ENCODE measurements around the gene BLOC1S6. TPM values are rescaled to one million over a fixed set of nuclear protein-coding genes. Genes with fewer than 3 reads are reported as not detected.

The BLOC1S6 gene
- total and polyA plus RNA-seq, 2 of the 13 experiments (the other 11 are each of a cell fraction or from before 2014, with no cell fraction given) = 11.8 to 44.3 TPM

- Histone ChIP-seq H3K9me3 (ENCODE audit: low read length) (no peaks in the 10 kb centered on the region), H3K4me3 (replicated peaks in 1 of 3; ENCODE audit: insufficient read depth in 1 of 3, low read depth in 2 of 3, low read length in 3 of 3) (no peak overlapping the region), H4K20me1 (ENCODE audit: insufficient read depth, low read length) (no peaks in the 10 kb centered on the region), H3K27ac (ENCODE audit: extremely low read length, insufficient read depth, low read length) (no peak overlapping the region), H3K36me3 (replicated peaks in 1 of 2; ENCODE audit: control insufficient read depth in 1 of 2, insufficient read depth in 2 of 2, low read length in 2 of 2) (peaks cover 0 to 24% of the 10 kb centered on the region in 2 experiments; a peak in 4 of 5 replicates), H3K4me1 (ENCODE audit: insufficient read depth, low read length) (no peaks in the 10 kb centered on the region), H2AFZ (ENCODE audit: low read length) (no peak overlapping the region), H3K4me2 (ENCODE audit: low read depth, low read length) (no peak overlapping the region), H3K9ac (ENCODE audit: insufficient read depth, low read depth, low read length) (no peak overlapping the region), H3K27me3 (ENCODE audit: control insufficient read depth in 1 of 2, insufficient read depth in 2 of 2, low read length in 2 of 2) (no peaks in the 10 kb centered on the region), H3K79me2 (ENCODE audit: insufficient read depth, low read length) (peaks cover 7% of the 10 kb centered on the region)
- TF ChIP-seq TMF1 (CRISPR knock-in tag; IDR thresholded peaks at IDR 0.05; ENCODE audit: low read depth) (no peak), ZSCAN21 (CRISPR knock-in tag; IDR thresholded peaks at IDR 0.05; ENCODE audit: borderline replicate concordance) (no peak), KDM1A (CRISPR knock-in tag; IDR thresholded peaks at IDR 0.05) (no peak), GLI4 (CRISPR knock-in tag; IDR thresholded peaks at IDR 0.05; ENCODE audit: borderline replicate concordance) (no peak)
- FAIRE-seq (no peak), ATAC-seq (no peak), DNase-seq (ENCODE audit: low spot score) (no peak)
- intact Hi-C loops (cut with micrococcal nuclease; ENCODE audit: unreplicated experiment) (no loop called here), in situ Hi-C loops (cut with HindIII; ENCODE audit: extremely low pct_ligation_motif_present, low pct_unique_long_range_greater_than_20kb) (no loop called here)
- CTCF ChIA-PET (ENCODE audit: low intra/inter-chr PET ratio, low total read pairs) = no interaction called here
- WGBS (ENCODE audit: low lambda C conversion rate) = 96% methylated on average over 1 of the region's 1 CpG
- POLR2A ChIA-PET = no interaction called here
- BruUV-seq (replicated peaks) = no TSS peak
These were observed 17.1 kb downstream of the BLOC1S6 start for GRCh38 chr15:45604326-45604725.

- ChIA-PET CTCF (ENCODE audit: low intra/inter-chr PET ratio, low total read pairs) (no interaction called here), POLR2A (no interaction called here)
- H3K4me3 ChIP-seq (replicated peaks in 1 of 3; ENCODE audit: insufficient read depth in 1 of 3, low read depth in 2 of 3, low read length in 3 of 3) = no peak overlapping the region
- H3K9me3 ChIP-seq (ENCODE audit: low read length) = no peaks in the 10 kb centered on the region
- no peak overlapping the region for H3K27ac ChIP-seq (ENCODE audit: extremely low read length, insufficient read depth, low read length)
- FAIRE-seq (no peak), DNase-seq (ENCODE audit: low spot score) (no peak), ATAC-seq (no peak)
- H3K79me2 ChIP-seq (ENCODE audit: insufficient read depth, low read length) = peaks cover under 1% of the 10 kb centered on the region
- 97% methylated on average over 3 of the region's 3 CpGs for WGBS (ENCODE audit: low lambda C conversion rate)
- no peaks in the 10 kb centered on the region for H4K20me1 ChIP-seq (ENCODE audit: insufficient read depth, low read length)
- in situ Hi-C loops (cut with HindIII; ENCODE audit: extremely low pct_ligation_motif_present, low pct_unique_long_range_greater_than_20kb) (no loop called here), intact Hi-C loops (cut with micrococcal nuclease; ENCODE audit: unreplicated experiment) (no loop called here)
- peaks cover 0 to 24% of the 10 kb centered on the region in 2 experiments; a peak in 4 of 5 replicates for H3K36me3 ChIP-seq (replicated peaks in 1 of 2; ENCODE audit: control insufficient read depth in 1 of 2, insufficient read depth in 2 of 2, low read length in 2 of 2)
- H2AFZ ChIP-seq (ENCODE audit: low read length) = no peak overlapping the region
- no peak overlapping the region for H3K9ac ChIP-seq (ENCODE audit: insufficient read depth, low read depth, low read length)
- H3K27me3 ChIP-seq (ENCODE audit: control insufficient read depth in 1 of 2, insufficient read depth in 2 of 2, low read length in 2 of 2) = no peaks in the 10 kb centered on the region
- no TSS peak for BruUV-seq (replicated peaks)
- H3K4me1 ChIP-seq (ENCODE audit: insufficient read depth, low read length) = no peaks in the 10 kb centered on the region
- no peak overlapping the region for H3K4me2 ChIP-seq (ENCODE audit: low read depth, low read length)
- TF ChIP-seq ZNF776 (CRISPR knock-in tag; IDR thresholded peaks at IDR 0.05) = no peak
- no peak for TF ChIP-seq KLF13 (CRISPR knock-in tag; IDR thresholded peaks at IDR 0.05)
- TF ChIP-seq NCOA5 (CRISPR knock-in tag; IDR thresholded peaks at IDR 0.05) = no peak
- no peak for TF ChIP-seq ZNF652 (CRISPR knock-in tag; IDR thresholded peaks at IDR 0.05; ENCODE audit: borderline replicate concordance, low read depth)
- no peak for TF ChIP-seq KDM3A (CRISPR knock-in tag; IDR thresholded peaks at IDR 0.05; ENCODE audit: low read depth)
- no peak for TF ChIP-seq MED8 (CRISPR knock-in tag; IDR thresholded peaks at IDR 0.05; ENCODE audit: insufficient replicate concordance)
- TF ChIP-seq MED13 (CRISPR knock-in tag; IDR thresholded peaks at IDR 0.05) = no peak
- TF ChIP-seq HOXD1 (CRISPR knock-in tag; IDR thresholded peaks at IDR 0.05) = no peak
- no peak for TF ChIP-seq ZBTB44 (CRISPR knock-in tag; IDR thresholded peaks at IDR 0.05)
- TF ChIP-seq ZNF232 (CRISPR knock-in tag; IDR thresholded peaks at IDR 0.05; ENCODE audit: borderline replicate concordance) = no peak
- TF ChIP-seq ZSCAN25 (CRISPR knock-in tag; IDR thresholded peaks at IDR 0.05) = no peak
- TF ChIP-seq ATF1 (CRISPR knock-in tag; IDR thresholded peaks at IDR 0.05) = no peak
- TF ChIP-seq ZBTB4 (CRISPR knock-in tag; IDR thresholded peaks at IDR 0.05; ENCODE audit: borderline replicate concordance) = no peak
These were observed 19.2 kb downstream of the BLOC1S6 start for GRCh38 chr15:45606413-45606812.

All from HepG2 (cell line).